Activated CD4-positive, alpha-beta T cell treated with anti-CD3 and anti-CD28 coated beads, Interleukin-2, amount 50 U/mL, for 48 hours (primary cell): ENCODE measurements around the gene AHI1.

Experiments used
- DNase-seq, 2 experiments: peaks; one replicate each; pipeline ENCODE4 v3.0.0-alpha.2; 2020

Gene AHI1

DNA sequence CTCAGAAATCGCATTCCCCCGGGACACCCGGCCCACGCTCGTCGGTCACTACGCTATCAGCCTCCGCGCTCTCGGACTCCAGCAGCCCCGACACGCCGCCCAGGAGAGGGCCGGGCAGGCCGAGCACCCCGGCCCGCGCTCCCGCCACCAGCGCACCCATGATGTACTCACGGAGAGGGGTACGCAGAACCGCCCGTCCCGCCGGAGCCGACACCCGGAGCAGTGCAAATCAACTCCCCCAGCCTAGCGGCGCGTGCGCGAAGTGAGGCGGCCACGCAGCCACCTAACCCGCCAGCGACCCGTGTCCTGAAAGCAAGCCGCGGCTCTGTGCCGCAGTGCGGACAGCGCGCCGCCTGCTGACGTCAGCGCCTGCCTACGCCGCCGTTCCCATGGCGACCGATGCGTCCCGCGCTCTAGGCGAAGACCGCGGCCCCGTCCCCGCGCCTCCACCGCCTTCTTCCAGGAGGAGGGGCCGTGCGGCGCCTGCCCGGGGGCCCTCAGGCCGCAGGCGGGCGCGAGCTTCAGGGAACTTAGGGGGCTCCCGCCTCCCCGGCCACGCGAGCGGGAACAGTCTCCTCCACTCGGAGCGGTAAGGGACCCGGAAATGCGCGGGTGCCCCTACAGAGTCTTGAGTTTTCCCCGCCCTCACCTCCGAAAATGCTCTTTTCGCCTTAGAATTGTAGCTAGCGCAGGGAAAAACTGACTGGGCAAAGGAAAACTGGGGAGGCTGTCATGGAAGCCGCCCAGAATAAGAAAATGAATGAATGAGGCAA lies at the start of gene AHI1:
AHI1 (minus strand) TSS at position 329 of the 773 bp plus-strand sequence. CDS start 5,503 bp downstream, outside the sequence.
- DNase-seq = peak; percentile 91 to 92

DNA sequence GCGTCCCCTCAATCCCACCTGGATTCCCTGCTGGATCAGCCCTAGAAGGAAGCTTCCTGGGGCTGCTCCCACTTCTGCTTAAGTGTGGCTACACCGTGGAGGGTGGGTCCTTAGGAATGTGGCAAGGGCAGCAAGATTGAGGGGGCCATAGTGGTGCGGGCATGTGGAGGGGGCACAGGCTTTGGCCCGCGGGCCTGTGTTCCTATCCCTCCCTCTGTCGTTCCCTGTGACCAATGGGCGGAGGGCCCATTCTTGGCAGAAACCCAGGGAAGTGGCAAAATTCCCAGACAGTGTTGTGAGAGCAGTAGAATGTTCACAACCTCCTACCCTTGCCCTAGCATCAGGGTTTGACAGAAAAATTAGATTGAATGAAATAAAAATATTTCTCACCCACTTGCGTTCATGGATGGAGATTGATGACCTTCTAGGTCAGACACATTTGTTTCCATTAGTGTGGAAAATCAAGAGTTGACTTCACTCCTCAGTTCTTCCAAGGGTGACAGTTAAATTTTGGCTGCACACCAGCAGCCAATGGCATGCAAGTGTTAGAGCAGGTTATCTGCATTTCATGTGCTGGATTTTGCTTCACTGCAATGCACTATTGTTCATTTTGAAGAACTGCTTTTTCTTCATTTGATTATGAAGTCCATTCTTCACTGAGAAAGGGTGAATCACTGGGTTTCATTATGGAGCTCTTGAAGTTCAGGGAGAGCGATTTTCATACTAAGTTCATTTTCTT lies 49.3 kb upstream of the AHI1 start:
- DNase-seq = no peak

DNA sequence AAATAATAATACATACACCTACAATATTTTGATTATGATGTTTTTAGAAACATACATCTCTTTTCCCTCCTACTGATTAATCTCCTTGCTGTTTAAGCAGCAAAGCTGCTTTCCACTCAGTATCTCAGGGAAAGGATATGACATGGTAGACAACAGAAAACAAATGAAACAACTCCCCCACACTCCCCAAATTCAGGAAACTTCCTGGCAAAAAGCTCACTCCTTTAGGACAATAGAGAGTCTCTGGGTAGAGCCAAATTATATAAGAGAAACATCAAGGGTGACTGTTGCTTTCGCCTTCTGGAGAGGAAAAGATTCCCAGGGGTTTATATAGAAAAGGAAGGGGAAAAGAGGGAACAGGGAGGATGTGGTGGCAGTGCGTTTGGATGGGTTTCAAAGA lies 48.7 kb upstream of the AHI1 start:
- no peak for DNase-seq

DNA sequence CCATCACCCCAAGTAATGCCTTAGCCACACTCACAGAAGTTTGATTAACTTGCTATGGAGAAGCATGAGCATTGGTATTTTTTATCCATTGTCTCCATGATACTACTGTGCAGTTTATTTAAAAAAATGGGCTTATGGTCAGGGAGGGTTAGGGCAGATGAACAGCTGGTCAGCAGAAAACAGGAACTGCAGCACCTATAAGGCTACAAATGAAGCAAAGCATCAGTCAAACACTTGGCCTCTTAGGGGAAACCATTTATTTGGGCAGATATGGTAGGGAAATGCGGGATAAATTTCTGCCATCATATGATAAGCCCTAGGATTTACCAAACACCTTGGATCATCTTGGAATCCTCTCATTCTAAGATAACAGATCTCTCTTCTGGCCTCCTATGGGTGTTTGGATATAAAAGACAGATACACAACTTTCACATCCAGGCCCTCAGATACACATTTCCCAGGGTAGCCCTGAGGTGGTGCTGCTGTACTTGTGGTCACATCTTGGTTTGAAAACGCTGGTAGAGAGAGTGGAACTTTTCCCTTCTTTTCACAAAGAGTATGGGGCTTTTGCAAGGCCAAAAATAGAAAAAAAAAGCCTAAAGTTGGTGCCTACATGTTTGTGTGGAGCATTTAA lies 42.8 kb upstream of the AHI1 start:
- DNase-seq = no peak

DNA sequence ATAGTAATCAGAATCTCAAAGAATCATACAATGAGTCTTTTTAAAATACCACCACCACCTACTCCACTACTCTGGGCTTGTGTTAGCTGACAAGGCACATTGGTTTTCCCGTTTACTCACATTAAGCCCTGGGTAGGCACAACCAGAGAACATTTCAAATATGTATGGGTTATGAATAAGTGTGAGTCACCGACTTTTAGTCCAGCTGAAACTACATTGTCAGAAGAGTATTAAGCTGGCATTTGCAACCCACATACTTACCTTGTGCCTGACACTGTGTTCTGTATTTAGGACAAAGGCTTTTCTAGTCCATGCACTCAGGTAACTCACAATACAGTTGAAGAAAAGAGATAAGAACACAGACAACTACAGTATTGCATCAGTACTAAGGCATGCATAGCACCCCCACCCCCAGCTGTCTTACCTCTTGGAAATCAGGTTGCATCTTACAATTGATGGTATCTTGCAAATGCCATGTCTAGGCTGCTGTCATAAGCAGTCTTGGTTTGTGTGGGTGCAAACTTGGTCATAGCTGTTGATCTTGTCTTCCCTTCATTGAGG lies 40.3 kb upstream of the AHI1 start:
- peak; percentile 35 to 51 for DNase-seq

DNA sequence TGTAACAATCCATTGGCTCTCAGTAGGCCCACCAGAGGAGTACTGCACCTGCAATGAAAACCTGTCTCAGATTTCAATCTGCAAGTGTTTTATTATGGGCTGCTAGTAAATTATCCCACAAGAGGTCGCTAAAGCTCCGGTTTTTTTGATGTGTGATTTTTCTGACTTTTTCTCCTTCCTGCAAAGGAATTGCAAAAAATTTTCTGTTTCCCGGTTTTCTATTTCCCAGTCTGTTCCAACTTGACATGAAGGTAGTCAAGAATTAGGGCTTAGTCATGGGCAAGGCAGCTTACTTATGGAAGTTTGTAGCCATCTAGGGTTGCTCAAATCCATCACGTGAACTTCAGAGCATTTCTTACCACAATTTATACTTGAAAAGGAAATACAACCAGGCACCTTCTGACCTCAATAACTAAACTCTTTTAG lies 38.5 kb upstream of the AHI1 start:
- no peak for DNase-seq

DNA sequence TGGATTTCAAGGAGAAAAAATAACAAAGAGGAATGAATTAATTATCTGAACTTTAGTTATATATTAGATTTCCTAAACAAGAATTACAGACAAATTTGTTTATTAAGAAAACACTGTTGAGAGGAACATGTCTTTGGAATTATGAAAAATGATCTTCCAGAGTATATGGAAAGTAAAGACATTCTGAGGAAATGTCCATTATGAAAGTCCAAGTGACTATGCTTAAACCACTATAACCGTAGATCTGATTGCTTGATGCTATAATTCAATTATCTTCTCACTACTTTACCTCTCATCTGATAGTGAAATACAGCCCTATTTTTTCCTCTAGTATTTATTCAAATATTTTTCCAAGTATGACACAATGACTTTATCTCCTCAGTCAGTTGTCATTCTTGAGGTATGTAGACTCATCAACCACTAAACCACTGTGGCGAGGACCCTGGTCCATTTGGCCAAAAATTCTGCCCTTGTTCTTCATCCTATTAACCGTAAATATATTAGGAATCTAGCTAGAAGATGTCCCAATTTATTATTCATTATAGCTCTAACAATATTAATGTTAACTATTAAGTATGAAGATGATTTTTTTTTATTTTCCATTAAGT lies 37.3 kb upstream of the AHI1 start:
- no peak for DNase-seq

DNA sequence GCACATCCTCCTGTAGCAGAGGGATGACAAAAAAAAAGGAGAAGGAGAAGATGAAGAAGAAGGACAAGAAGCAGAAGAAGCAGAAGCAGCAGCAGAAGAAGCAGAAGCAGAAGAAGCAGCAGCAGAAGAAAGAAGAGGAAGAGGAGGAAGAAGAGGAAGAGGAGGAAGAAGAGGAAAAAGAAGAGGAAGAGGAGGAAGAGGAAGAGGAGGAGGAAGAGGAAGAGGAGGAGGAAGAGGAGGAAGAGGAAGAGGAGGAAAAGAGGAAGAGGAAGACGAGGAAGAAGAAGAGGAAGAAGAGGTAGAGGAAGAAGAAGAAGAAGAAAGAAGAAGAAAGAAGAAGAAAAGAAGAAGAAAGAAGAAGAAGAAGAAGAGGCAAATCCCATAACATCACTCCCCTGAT lies 35.0 kb upstream of the AHI1 start:
- DNase-seq = no peak

DNA sequence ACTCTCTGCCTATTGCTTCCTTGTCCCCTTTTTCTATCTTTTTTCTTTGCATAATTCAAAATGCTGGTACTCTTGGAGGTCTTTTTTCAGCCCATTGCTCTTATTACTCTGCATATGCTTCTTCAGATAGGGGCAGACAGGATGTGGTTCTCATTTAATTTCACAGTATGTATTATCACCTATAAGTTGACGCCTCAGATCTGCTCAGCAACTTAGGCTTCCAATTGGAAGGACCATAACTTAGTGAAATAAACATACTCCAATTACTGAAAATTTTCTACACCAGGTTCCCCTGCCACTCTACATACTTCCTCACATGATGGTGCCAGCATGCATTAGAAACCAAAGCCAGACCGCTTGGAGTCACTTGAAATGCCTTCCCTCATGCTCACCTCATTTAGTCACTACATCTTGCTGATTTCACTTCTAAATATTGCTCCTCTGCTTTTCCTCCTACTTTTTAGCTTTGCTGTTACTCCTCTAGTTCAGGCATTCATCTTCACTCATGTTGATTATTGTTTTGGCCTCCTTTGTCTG lies 34.5 kb upstream of the AHI1 start:
- DNase-seq = no peak

DNA sequence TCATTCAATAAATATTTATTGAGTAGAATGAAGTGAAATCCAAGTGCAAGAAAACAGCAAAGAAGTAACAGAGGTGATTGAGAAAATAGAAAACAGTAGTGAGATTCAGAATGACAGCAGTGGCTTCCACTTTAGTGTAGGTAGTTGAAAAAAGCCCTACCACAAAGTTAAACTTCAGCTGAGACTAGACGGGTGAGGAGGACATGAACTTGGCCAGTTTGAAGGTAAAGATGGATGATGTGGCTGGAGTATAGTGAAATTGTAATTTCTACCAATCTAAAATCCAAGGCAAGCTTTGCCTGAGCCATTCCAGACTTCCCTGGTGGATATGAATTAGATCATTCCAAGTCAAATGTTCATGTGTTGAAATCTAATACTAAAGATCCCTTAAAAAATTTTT lies 32.6 kb upstream of the AHI1 start:
- no peak for DNase-seq

DNA sequence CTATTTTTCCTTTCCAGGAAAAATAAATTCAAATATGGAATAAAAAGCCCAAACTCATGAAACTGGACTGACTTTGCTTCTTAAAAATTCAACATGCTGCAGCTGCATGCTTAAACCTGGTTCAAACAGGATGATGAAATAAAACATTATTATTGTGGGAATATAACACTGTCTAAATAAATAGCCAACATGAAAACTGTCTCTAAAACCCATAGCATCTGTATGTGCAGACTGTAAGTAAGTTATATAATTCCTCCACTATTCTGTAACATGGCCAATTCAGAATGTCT lies 30.4 kb upstream of the AHI1 start:
- no peak for DNase-seq

DNA sequence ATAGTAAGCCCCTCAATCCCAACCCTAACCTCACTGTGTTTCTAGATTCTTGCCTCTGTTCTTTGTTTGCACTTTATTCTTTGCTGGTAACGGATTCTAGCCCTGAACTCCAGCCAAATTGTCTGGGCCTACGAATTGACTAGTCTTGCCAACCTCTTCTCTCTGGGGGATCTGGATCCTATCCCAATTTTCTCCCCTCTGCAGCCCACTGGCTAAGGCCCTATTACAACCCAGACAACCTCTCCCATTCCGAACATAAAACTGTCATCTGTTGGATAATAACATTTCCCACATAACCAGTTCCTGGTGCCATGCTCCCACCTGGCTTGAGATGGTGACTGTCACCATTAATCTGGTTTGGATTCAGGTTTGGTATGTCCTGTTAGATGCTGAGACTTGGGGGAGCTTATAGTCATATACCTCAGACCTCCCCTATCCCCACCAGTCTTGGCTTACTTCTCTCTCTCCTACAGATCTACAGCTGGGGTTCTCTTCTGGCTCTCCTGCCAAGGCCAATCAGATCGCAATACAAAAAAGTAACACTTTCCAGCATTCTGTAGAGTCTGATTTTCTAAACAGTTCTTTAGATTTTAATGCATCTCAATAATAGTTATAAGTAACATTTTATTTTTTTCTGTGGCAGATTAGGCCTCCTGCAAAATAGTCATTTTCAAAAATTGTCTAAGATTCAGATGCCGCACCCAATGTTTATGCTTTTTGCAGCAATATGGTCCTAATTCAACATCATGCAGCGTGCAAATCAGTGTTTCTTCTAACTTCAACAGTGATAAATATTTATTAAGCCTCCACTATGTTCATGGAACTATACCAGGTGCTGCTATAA lies 29.8 kb upstream of the AHI1 start:
- DNase-seq = no peak

DNA sequence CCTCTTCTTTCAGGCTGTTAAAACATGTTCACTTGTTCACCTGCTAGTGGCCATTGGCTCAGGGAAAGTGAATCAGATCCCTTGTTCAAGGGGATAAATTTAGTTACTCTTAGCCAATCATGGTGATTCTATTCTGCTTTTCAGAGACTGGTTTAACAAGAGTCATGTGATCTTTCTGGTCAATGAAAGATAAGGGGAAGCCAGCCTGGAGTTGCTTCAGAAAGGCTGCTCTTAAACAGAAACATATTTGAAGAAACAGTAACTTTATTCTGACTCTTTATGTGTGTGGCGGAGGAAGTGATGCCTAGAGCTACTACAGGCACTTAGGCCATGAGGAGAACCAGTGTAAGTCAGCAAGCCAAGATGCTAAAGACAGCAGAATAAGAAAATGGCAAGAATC lies 28.1 kb upstream of the AHI1 start:
- DNase-seq = no peak

DNA sequence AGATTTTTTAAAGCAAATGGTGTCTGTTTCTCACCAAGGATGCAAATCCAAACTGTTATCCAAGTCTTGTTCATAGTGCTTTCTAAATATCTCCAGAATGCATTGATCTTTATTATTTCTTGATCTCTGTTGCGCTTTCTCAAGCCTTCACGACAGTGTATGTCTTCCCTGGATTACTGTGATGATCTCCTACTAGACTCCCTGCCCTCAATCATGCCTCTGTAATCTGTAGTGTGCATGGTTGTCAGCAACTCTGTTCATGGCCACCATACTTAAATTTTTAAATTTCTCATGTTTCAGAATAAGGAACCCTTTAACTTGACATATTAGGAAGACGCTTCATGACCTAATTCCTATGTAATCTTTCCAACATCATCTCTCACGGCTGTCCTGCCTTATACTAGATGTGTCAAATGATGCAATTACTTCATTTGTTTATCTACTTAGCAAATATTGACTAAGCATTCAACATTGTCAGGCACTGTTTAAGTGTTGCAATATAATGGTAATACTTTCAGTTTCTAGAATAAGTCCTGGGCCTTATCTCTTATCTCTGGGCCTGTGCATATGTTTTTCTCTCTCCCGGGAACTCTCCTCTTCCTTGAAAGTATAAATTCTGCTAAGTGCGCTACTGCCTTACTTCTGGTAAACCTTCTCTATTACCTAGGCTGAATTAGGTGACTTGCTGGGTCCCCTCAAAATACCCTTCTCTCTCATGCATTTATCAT lies 25.6 kb upstream of the AHI1 start:
- no peak for DNase-seq

DNA sequence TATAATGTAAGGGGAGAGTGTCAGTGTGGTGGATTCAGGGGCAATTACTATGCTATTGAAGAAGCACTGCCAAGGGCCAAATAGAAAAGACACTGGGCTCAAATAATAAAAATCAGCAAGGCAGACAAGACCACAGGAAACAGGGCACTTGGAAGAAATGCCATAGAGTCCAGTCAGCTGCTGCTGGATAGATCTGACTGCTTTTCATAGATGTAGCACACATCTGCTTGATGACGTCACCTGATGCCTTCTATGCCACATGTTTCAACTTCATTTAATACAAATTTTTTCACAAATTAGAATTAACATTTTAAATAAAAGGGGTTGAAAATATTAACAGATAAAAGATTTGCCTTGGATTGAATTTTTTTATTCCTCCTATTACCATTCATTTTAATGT lies 23.9 kb upstream of the AHI1 start:
- DNase-seq = no peak

DNA sequence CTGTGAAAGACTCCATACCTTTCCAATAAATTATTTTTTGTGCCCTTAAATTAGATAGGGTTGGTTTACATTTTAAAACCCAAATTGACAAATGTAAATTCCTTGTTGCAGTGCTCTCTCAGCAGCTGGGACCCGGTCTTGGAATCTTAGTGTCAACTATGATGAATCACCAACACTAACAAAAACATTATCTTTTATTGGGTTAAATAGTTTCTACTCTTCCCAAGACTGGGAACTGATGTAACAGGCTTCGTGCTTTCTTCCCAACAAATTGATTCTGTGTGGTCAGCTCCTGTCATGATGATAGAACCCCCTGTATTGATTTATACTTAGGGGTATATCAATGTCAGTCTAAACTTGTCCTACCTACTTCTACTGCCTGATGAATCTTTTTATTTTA lies 23.2 kb upstream of the AHI1 start:
- DNase-seq = no peak

DNA sequence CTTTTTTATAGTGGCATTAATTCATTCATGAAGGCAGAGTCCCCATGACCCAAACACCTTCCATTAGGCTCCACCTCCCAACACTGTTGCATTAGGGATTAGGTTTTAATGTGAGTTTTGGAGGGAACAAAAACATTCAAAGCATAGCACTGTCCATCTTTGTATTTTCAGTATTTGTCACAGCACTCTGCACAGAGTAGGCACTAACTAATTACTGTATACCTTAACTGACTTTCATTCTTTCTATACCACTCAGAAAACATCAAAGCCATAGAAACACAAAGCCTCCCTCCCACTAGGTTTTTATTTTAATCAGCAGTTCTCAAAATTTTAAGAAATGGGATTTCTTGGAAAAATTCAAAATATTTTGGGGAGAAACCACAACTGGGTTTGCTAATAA lies 21.8 kb upstream of the AHI1 start:
- no peak for DNase-seq

DNA sequence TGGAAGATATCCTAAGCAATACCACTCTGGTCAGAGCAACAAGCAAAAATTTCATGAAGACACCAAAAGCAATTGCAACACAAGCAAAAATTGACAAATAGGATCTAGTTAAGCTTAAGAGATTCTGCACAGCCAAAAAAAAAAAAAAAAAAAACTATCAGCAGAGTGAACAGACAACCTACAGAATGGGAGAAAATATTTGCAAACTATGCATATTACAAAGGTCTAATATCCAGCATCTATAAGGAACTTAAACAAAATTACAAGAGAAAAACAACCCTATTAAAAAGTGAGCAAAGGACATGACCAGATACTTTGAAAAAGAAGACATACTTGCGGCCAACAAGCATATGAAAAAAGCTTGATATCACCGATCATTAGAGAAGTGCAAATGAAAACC lies 20.0 kb upstream of the AHI1 start:
- no peak for DNase-seq

DNA sequence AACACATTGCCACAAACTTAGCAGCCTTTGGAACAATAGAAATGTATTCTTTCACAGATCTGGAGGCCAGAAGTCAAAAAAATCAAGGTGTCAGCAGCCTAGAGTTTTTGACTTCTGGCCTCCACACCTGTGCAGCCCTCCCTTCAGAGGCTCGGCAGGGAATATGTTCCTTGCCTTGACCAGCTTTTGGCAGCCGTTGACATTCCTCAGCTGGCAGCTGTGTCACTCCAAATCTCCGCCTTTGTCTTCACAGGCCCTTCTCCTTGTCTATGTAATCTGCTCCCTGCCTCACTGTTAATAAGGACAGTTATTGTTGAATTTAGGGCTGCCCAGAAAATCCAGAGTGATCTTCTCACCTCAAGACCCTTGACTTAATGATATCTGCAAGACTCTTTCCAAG lies 17.2 kb upstream of the AHI1 start:
- no peak for DNase-seq

DNA sequence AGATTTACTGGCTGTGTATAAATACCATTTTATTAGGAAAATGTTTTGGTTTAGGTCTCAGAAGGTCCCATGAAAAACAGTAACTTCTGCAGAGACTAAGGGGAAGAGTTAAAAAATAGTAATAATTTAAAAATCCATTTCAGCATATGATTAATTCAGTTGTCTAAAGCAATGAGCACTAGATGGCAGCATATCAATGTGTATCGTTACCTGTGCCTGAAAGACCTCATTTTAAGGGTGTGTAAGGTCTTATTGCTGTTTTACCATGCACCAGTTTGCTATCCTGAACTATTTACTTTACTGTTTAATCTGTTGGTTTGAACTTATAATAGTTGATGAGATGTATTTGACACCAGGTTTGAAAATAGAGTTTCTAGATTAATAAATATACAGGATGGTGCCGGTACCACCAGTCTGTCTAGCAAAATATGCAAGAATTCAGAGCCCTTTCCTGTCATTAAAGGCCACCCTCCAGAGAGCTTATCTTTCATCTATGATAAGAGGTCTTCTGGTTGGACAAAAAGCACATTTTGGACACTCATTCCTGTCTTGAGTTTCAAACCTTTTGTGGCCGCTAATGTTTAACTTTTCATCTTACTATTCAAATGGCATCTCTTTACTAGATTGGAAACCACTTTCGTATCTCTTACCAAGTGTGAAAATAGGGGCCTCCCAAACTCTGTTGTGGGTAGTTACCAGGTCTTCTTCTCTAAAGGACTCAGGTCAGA lies 8.9 kb upstream of the AHI1 start:
- DNase-seq = no peak

DNA sequence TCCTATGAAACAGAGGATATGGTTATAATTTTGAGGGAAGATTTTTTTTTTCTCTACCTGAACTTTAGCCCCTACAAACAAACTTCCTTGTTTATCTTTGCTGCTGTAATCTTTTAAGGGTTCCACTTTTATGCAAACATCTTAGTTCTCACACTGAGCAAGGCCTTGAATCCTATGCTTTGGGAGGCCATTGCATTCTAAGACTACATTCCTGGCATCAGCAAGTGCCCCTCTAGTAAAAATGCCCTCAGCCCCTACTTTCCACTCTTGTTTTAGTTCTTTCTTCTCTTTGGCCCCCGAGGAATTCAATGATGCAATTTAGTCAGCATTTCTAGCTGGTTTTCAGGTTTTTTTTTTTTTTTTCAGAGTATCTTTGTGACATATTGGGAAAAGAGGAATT lies 8.1 kb upstream of the AHI1 start:
- DNase-seq = no peak
